Stimulated activated CD4-positive, alpha-beta T cell treated with anti-CD3 and anti-CD28 coated beads, Interleukin-4, amount 100 ng/mL, for 48 hours (primary cell): ENCODE measurements around the gene ETV4.

ENCODE experiments used
- DNase-seq, 2 donors: peaks; one replicate each; pipeline ENCODE4 v3.0.0-alpha.2; 2020; ENCODE audit warnings: low read depth in 2 of 2

The ETV4 gene

GRCh38 chr17:43546319-43547188 lies at the start of gene ETV4:
TSS of gene ETV4 (minus strand) at chr17:43546340. CDS start at chr17:43545617, 723 bp downstream.
- DNase-seq = peak; percentile 93

DNA sequence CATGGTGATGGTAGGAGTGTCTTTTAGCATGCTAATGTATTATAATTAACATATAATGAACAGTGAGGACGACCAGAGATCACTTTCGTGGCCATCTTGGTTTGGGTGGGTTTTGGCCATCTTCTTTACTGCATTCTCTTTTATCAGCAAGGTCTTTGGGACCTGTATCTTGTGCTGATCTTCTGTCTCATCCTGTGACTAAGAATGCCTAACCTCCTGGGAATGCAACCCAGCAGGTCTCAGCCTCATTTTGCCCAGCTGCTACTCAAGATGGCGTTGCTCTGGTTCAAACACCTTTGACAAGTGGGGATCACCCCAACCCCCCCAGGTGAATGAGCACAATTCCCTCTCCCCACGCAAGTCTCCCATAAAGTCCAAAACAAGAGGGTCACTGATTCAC lies 49.3 kb upstream of the ETV4 start:
- no peak for DNase-seq

- no peak for DNase-seq
Measured at GRCh38 chr17:43591779-43592562, 45.8 kb upstream of the ETV4 start.

DNA sequence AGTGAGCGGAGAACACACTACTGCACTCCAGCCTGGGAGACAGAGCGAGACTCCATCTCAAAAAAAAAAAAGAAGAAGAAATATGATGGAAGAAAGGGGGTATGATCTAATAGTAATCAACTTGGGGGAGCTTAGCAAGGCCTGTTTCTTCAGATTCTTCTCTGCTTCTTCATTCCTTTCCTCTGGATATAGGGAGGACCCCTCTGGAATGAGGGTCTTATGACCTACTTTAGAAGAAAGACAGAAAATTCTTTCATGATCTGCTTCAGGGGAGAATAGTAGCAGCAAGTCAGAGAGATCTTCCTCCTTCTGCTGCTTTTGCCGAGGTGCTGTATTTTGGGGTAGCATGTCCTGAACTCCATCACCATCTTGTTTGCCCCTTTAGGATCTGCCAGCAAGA lies 44.9 kb upstream of the ETV4 start:
- no peak for DNase-seq

DNA sequence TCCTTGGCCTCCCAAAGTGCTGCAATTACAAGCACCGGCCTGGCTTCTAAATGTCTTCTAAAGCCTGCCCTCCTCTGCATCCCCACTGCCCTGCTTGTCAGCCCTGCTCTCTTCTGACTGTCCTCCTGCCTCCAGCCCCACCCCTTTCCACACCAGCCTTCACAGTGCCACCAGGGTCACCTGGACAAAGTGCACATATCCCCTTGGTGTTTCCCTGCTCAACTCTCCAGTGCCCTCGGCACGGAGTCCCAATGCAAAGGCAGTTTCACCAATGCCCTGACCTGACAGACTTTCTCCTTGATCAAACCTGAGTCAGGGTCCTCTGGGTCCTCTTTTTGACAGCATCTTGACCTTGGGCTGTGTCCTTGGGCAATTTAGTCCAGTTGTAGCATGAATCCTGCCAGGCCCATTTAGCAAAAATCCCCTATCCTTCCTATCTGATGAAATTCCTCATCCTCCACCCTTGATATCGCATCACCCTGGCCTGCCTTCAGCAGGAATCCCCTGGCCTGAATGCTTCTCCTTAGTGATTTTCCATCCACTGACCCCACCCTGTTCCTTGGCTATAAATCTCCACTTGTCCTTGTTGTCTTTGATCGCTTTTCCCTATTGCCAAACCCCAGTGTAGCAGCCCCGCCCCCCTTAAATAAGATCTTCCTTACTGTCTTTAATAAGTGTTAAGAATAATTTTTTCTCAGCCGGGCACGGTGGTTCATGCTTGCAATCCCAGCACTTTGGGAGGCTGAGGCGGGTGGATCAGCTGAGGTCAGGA lies 42.7 kb upstream of the ETV4 start:
- no peak for DNase-seq

DNA sequence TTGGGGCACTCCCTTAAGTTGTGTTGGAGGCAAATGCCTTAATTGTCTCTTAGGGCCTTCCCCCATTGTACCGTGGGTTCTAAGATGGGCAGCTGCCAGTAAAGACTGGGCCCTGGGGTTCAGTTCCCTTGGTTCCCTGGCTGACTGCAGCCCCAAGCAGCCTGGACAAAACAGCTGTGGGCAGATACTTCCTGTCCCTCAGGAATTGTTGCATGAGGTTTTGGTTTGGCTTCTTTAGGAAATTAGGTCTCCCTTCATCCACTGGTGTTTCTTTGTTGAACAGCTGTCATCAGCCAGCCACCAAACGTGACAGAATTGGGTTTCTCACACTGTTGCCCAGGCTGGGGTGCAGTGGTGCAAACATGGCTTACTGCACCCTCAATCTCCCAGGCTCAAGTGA lies 42.0 kb upstream of the ETV4 start:
- DNase-seq = no peak

- DNase-seq = no peak
Measured at GRCh38 chr17:43587647-43588046, 41.5 kb upstream of the ETV4 start.

DNA sequence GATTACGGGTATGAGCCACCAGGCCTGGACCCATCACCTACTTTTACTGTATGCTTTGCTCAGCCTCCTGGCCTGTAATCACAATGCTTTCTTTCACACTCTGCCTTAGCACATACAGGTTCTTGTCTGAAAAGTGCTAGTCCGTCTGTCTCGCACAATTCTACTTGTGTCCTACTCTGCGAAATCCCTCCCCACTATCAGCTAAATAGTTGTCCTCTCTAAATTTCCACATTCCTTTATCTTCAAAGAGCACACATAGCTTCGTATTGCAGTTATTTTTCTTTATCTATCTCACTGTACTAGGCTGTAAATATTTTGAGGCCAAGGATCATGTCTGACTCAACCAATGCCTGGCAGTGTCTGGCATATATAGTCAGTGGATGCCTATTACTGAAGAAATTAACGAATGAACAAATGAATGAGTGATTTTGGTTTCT lies 38.5 kb upstream of the ETV4 start:
- no peak for DNase-seq

GRCh38 chr17:43583332-43583731 lies 37.2 kb upstream of the ETV4 start:
- no peak for DNase-seq

GRCh38 chr17:43581613-43582012 lies 35.5 kb upstream of the ETV4 start:
- DNase-seq = no peak

GRCh38 chr17:43581130-43581529 lies 35.0 kb upstream of the ETV4 start:
- no peak for DNase-seq

DNA sequence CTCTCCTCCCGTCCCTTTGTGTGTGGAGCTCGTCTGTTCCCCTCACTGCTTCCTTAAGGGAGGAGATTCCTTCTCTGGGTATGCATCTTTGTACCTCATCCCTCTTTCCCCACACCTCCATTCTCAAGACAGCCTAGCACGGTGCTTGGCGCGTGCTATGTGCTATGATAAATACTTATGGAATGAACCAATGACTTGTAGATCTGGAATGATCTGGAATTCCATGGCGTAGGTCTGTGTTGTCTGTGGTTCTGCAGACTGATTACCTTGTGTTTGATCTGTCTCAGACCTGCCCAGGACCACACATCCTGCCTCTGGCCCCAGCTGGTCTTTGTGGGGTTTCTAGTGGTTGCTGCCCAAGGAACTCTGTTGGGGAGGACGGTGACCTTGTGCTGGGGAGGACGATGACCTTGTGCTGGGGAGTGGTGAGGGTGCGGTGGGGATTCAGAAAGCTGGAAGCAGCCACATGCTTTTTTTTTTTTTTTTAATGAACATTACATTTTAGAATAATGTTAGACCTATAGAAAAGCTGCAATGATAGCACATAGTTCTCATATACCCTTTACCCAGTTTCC lies 33.5 kb upstream of the ETV4 start:
- no peak for DNase-seq

DNA sequence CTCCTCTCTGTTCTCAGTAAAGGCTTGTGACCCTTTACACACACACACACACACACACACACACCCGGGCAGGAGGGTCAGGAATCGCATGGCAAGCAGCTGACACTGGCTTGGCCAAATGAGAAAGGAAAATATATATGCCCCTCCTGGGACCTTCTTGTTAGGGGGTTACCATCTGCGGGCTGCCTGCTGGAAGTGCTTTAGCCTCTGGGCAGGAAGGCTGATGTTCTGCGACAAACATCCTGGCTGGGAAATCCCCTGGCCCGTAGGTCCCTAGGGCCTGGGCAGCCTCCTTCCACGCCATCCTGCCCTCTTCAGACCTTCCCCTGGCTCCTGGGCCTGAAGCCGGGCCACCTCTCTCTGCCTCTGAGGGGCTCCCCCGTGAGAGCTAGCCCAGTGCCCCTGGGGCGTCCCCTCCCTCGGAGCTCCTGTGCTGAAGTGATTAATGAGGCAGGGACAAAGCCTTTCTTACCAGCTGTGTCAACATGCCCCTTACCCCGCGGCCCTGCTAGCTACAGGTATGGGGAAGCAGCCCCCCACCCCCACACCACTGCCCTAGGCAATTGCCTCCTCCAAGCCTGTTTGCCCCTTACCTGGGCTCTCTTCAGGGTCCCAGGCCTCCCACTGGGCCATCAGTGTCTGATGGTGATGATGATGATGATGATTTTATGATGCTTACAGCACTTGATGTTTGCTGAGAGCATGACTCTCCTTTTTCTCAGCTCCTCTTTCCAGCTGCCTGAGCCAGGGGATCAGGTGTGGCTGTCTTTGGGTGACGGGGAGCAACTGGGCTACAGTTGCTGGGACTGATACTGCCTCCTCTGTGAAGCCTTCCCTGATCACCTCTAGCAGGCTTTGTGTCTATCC lies 32.8 kb upstream of the ETV4 start:
- peak in 1 of 2 donors; percentile 14 for DNase-seq

GRCh38 chr17:43578404-43578698 lies 32.2 kb upstream of the ETV4 start:
- no peak for DNase-seq

GRCh38 chr17:43577664-43578403 lies 31.7 kb upstream of the ETV4 start:
- DNase-seq = no peak

DNA sequence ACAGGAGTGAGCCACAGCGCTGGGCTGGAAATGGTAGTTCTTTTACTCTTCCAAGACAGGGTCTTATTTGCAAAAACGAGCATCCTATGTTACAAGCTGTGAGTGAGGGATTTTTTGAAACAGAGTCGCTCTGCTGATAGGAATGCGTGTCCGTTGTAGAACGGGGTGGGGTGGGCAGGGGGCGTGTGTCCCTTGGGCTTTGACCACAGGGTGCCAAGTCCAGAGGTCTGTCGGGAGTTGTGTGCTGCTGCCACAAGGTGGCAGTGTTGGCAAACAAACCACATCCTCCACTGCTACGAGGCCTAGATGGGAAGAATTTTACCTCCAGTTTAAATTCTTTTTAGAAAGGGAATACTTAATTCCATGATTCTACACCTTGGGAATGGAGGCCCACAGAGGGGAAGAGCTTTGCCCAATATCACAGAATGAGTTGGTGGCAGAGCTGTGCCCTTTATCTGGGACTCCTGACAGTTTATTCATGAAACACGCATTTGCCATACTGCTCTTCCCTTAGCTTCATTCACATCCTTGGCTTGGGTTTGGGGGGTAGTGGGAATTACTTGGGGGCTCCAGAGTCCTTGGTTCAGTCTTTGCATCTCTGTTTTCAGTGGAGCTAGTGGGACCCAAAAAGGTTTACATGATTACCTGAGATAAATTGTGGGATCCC lies 30.6 kb upstream of the ETV4 start:
- DNase-seq = peak; percentile 44 to 51

- no peak for DNase-seq
Measured at GRCh38 chr17:43574896-43575525, 28.9 kb upstream of the ETV4 start.

DNA sequence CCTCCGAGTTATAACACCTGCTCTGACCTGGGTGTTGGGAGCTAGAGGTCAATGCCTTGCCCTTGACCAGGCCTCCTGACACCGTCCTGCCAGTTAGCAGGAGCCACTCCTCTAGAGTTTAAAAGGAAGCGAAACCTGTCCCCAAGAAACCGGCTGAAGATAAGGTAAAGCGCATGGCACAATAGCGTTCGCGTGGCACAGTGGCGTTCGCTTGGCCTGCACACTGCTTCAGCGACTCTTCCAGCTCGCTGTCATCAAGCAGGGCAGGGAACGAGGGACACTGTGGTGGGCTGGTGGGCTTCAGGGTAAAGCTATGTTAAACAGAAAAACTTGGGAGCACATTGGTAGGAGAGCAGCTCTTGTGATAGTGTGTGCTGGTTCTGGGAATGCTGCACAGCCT lies 28.2 kb upstream of the ETV4 start:
- no peak for DNase-seq

GRCh38 chr17:43573579-43574321 lies 27.6 kb upstream of the ETV4 start:
- DNase-seq = no peak
